Natural killer cell (primary cell): Measurements from ENCODE around the gene GCNA. TPM values are rescaled to one million over a fixed set of nuclear protein-coding genes. Genes with fewer than 3 reads are reported as not detected.

Experiments used
- ATAC-seq, 3 donors: fragments of 150-1000 bp in 2 of 3; fragments of 200-7000 bp in 1 of 3; cut with Tn5 transposase; 1 replicate in 1 of 3; 2 replicates in 2 of 3; pipeline ENCODE4 v1.10.0; 2021; ENCODE audit warnings: mild to moderate bottlenecking in 2 of 3, moderate library complexity in 2 of 3
- DNase-seq, 2 donors: peaks; one replicate each; pipeline versions ENCODE4 v3.0.0 to v3.0.0-alpha.2; 2013 to 2021; ENCODE audit warnings: mixed read lengths in 1 of 2
- H3K27ac ChIP-seq: one replicate; pipeline ENCODE4 v1.5.1; 2013; ENCODE audit warnings: mild to moderate bottlenecking, low read length
- H3K27me3 ChIP-seq: one replicate; pipeline ENCODE4 v1.6.1; 2013; ENCODE audit warnings: low read length; ENCODE audit not compliant: control insufficient read depth, insufficient read depth
- H3K36me3 ChIP-seq: one replicate; pipeline ENCODE4 v1.6.1; 2013; ENCODE audit warnings: low read length; ENCODE audit not compliant: control insufficient read depth, insufficient read depth
- H3K4me1 ChIP-seq: one replicate; pipeline ENCODE4 v1.6.1; 2013; ENCODE audit warnings: low read length; ENCODE audit not compliant: control insufficient read depth, insufficient read depth
- H3K4me3 ChIP-seq: one replicate; pipeline ENCODE4 v1.5.1; 2013; ENCODE audit warnings: low read length
- H3K9me3 ChIP-seq: one replicate; pipeline ENCODE4 v1.6.1; 2013; ENCODE audit warnings: low read length; ENCODE audit not compliant: control insufficient read depth, insufficient read depth
- H3K27ac Mint-ChIP-seq, 2 donors: one replicate each; pipeline ENCODE4 v1.8.0; 2022; ENCODE audit warnings: mild to moderate bottlenecking in 2 of 2, mixed read lengths in 2 of 2, moderate library complexity in 1 of 2
- H3K27me3 Mint-ChIP-seq, 2 donors: one replicate each; pipeline ENCODE4 v1.8.0; 2022; ENCODE audit warnings: low read depth in 2 of 2, mixed read lengths in 2 of 2
- H3K36me3 Mint-ChIP-seq: one replicate; pipeline ENCODE4 v1.8.0; 2022; ENCODE audit warnings: mixed read lengths
- H3K4me1 Mint-ChIP-seq, 2 donors: one replicate each; pipeline ENCODE4 v1.8.0; 2022; ENCODE audit warnings: mixed read lengths in 2 of 2
- H3K4me3 Mint-ChIP-seq: one replicate; pipeline ENCODE4 v1.8.0; 2022; ENCODE audit warnings: mild to moderate bottlenecking, moderate library complexity, mixed read lengths
- H3K9me3 Mint-ChIP-seq, 2 donors: one replicate each; pipeline ENCODE4 v1.8.0; 2022; ENCODE audit warnings: mixed read lengths in 2 of 2
- WGBS: methylation state at CpG from one replicate; pipeline ENCODE4 v1.1.7; 2013; ENCODE audit warnings: missing lambda C conversion rate; ENCODE audit not compliant: insufficient coverage; 5-methylcytosine and 5-hydroxymethylcytosine counted together
- intact Hi-C: fragments of 100-400 bp; cut with micrococcal nuclease; formaldehyde crosslinking; loops from one replicate; pipeline ENCODE4 v1.14.2; 2022
- total RNA-seq, 4 donors: library from RNA; stranded (reverse); fragments of 120-200 nt in 1 of 4; gene quantifications; one replicate each; pipeline versions ENCODE4 v1.2.3 to v1.2.4, GENCODE V29; 2013 to 2022
- TF ChIP-seq, protein P1 (sequence below): fragments of 200-600 bp; IDR thresholded peaks from one replicate; pipeline ENCODE4 v1.8.0; 2022; ENCODE audit warnings: antibody characterized with exemption

Gene GCNA
- total RNA-seq, 3 donors from 2014 or later (not counting 1 experiment from before 2014, with no cell fraction given), result 3.6 to 4.5 (median 3.7) TPM

GRCh38 chrX:71573590-71573989 lies 4.6 kb upstream of the GCNA start:
- Histone ChIP-seq H3K27me3 (no peaks in the 10 kb centered on the region), H3K4me1 (peaks cover 7% of the 10 kb centered on the region), H3K4me3 (no peak overlapping the region), H3K9me3 (no peaks in the 10 kb centered on the region), H3K27ac (no peak overlapping the region), H3K36me3 (peaks cover 48% of the 10 kb centered on the region)
- 100% methylated on average over 1 of the region's 2 CpGs for WGBS
- peak overlapping the region; percentile 33 to 43 for H3K27ac Mint-ChIP-seq
- no peak overlapping the region for H3K4me3 Mint-ChIP-seq
- TF ChIP-seq, protein P1, sequence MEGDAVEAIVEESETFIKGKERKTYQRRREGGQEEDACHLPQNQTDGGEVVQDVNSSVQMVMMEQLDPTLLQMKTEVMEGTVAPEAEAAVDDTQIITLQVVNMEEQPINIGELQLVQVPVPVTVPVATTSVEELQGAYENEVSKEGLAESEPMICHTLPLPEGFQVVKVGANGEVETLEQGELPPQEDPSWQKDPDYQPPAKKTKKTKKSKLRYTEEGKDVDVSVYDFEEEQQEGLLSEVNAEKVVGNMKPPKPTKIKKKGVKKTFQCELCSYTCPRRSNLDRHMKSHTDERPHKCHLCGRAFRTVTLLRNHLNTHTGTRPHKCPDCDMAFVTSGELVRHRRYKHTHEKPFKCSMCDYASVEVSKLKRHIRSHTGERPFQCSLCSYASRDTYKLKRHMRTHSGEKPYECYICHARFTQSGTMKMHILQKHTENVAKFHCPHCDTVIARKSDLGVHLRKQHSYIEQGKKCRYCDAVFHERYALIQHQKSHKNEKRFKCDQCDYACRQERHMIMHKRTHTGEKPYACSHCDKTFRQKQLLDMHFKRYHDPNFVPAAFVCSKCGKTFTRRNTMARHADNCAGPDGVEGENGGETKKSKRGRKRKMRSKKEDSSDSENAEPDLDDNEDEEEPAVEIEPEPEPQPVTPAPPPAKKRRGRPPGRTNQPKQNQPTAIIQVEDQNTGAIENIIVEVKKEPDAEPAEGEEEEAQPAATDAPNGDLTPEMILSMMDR, result no peak
- H3K36me3 Mint-ChIP-seq, result no peaks in the 10 kb centered on the region
- peaks cover 0 to 5% of the 10 kb centered on the region in 2 donors for H3K4me1 Mint-ChIP-seq
- ATAC-seq, result no peak
- H3K27me3 Mint-ChIP-seq, result no peaks in the 10 kb centered on the region
- intact Hi-C loops, result no loop called here
- no peaks in the 10 kb centered on the region for H3K9me3 Mint-ChIP-seq
- DNase-seq, result no peak

- intact Hi-C loops, result no loop called here
- Mint-ChIP-seq H3K27me3 (no peaks in the 10 kb centered on the region), H3K36me3 (no peaks in the 10 kb centered on the region), H3K4me1 (peaks cover 0 to 19% of the 10 kb centered on the region in 2 donors), H3K9me3 (no peaks in the 10 kb centered on the region), H3K4me3 (no peak overlapping the region), H3K27ac (peak overlapping the region; percentile 68 to 84)
- H3K9me3 ChIP-seq, result no peaks in the 10 kb centered on the region
- H3K4me3 ChIP-seq, result no peak overlapping the region
- H3K36me3 ChIP-seq, result peaks cover 35% of the 10 kb centered on the region
- no peak overlapping the region for H3K27ac ChIP-seq
- H3K27me3 ChIP-seq, result no peaks in the 10 kb centered on the region
- H3K4me1 ChIP-seq, result peaks cover 18% of the 10 kb centered on the region
- TF ChIP-seq, protein P1, result no peak
- DNase-seq (no peak), ATAC-seq (no peak)
- 97% methylated on average over 15 of the region's 24 CpGs for WGBS
Observed at GRCh38 chrX:71577682-71578081, 555 bp upstream of the GCNA start.

- H3K27ac Mint-ChIP-seq, result peak overlapping the region; percentile 68 to 84
Observed at GRCh38 chrX:71579136-71579989, 1.1 kb downstream of the GCNA start.

More at GRCh38 chrX:71579136-71579989, 1.1 kb downstream of the GCNA start:
- H3K4me1 ChIP-seq, result peaks cover 18% of the 10 kb centered on the region
- Mint-ChIP-seq H3K4me3 (peak overlapping the region; percentile 25), H3K27me3 (no peaks in the 10 kb centered on the region), H3K9me3 (no peaks in the 10 kb centered on the region), H3K36me3 (no peaks in the 10 kb centered on the region), H3K4me1 (peaks cover 0 to 19% of the 10 kb centered on the region in 2 donors)
- TF ChIP-seq, protein P1, result no peak
- H3K9me3 ChIP-seq, result no peaks in the 10 kb centered on the region
- H3K4me3 ChIP-seq, result no peak overlapping the region
- WGBS, result 68% methylated on average over 26 of the region's 26 CpGs
- peak; percentile 9 to 15 for DNase-seq
- peak in 2 of 3 donors; percentile 57 to 63 for ATAC-seq
- H3K27ac ChIP-seq, result peak overlapping the region; percentile 11
- peaks cover 21% of the 10 kb centered on the region for H3K36me3 ChIP-seq
- intact Hi-C loops, result no loop called here
- no peaks in the 10 kb centered on the region for H3K27me3 ChIP-seq
